GM12878 (cell line): ENCODE results near the gene FAM9A. TPM values are rescaled to one million over a fixed set of nuclear protein-coding genes. Genes with fewer than 3 reads are reported as not detected.

Experiments used
- ATAC-seq: fragments of 200-7000 bp; cut with Tn5 transposase; 3 replicates; pipeline ENCODE4 v1.9.1; 2020; ENCODE audit warnings: mild to moderate bottlenecking, moderate library complexity
- BruUV-seq: library from RNA; stranded (reverse); fragments of 400-500 nt; replicated peaks from 2 replicates; lab custom pipeline; 2021; lab: Mats Ljungman, UMichigan
- CTCF ChIA-PET: fragments of 300-600 bp; sonication (Branson Sonifier 250); formaldehyde crosslinking; extraction: SDS; loops from one replicate; lab custom pipeline; 2021; ENCODE audit warnings: inconsistent platforms; lab: Yijun Ruan, JAX
- POLR2A ChIA-PET: fragments of 350-600 bp; formaldehyde crosslinking; extraction: SDS; loops from one replicate; lab custom pipeline; 2021; ENCODE audit warnings: inconsistent platforms; lab: Charles Lee
- RAD21 ChIA-PET: fragments of 300-600 bp; sonication (Branson Sonifier 250); formaldehyde crosslinking; loops from one replicate; lab custom pipeline; 2023; ENCODE audit warnings: antibody characterized with exemption; ENCODE audit not compliant: unreplicated experiment; lab: Charles Lee
- SMC1A ChIA-PET: fragments of 300-600 bp; sonication (Branson Sonifier 250); formaldehyde crosslinking; loops from one replicate; lab custom pipeline; 2023; ENCODE audit not compliant: unreplicated experiment, uncharacterized antibody; lab: Charles Lee
- DNase-seq: peaks from one replicate; pipeline ENCODE4 v3.0.0-alpha.2; 2011; ENCODE audit warnings: low read depth, low spot score
- FAIRE-seq: peaks from 3 replicates; lab custom pipeline; 2011; peaks lifted over from hg19 to GRCh38; lab: Jason Lieb, UNC
- H2AFZ ChIP-seq: 2 replicates; pipeline ENCODE4 v1.6.0; 2011; ENCODE audit warnings: low read depth, low read length, control low read depth; ENCODE audit not compliant: control insufficient read depth
- H3K27ac ChIP-seq: 2 replicates; pipeline ENCODE4 v1.5.1; 2011; ENCODE audit warnings: control low read depth; ENCODE audit not compliant: control insufficient read depth, insufficient read depth
- H3K27me3 ChIP-seq, 2 experiments: replicated peaks in 1 of 2; 2 replicates each; pipeline versions ENCODE4 v1.6.0 to v1.6.1; 2011; ENCODE audit warnings: low read length in 1 of 2; ENCODE audit not compliant: control insufficient read depth in 2 of 2, insufficient read depth in 2 of 2
- H3K36me3 ChIP-seq, 2 experiments: 2 replicates each; pipeline ENCODE4 v1.5.1; 2011; ENCODE audit warnings: low read length in 1 of 2; ENCODE audit not compliant: control insufficient read depth in 2 of 2, insufficient read depth in 2 of 2
- H3K4me1 ChIP-seq: 2 replicates; pipeline ENCODE4 v1.6.1; 2011; ENCODE audit warnings: mild to moderate bottlenecking, low read length, moderate library complexity, mixed read lengths; ENCODE audit not compliant: control insufficient read depth, insufficient read depth
- H3K4me2 ChIP-seq: 2 replicates; pipeline ENCODE4 v1.6.0; 2011; ENCODE audit warnings: control low read depth; ENCODE audit not compliant: control insufficient read depth, insufficient read depth
- H3K4me3 ChIP-seq: fragments of 200-600 bp; sonication (generic); 2 replicates; pipeline ENCODE4 v1.5.1; 2016
- H3K79me2 ChIP-seq: 2 replicates; pipeline ENCODE4 v1.6.0; 2011; ENCODE audit warnings: low read length; ENCODE audit not compliant: control insufficient read depth, insufficient read depth
- H3K9ac ChIP-seq: 2 replicates; pipeline ENCODE4 v1.8.0; 2011; ENCODE audit warnings: low read length, control low read depth, mixed read lengths; ENCODE audit not compliant: control insufficient read depth, insufficient read depth
- H3K9me3 ChIP-seq: replicated peaks from 3 replicates; pipeline ENCODE4 v1.5.1; 2011; ENCODE audit warnings: mild to moderate bottlenecking, low read length; ENCODE audit not compliant: control insufficient read depth, insufficient read depth
- H4K20me1 ChIP-seq: 2 replicates; pipeline ENCODE4 v1.6.0; 2011; ENCODE audit not compliant: control insufficient read depth, insufficient read depth
- ESRRA ChIP-seq: IDR thresholded peaks from 2 replicates; pipeline ENCODE4 v1.6.1; 2012; ENCODE audit warnings: mild to moderate bottlenecking, low read length, improper control_type of control experiment
- EZH2 ChIP-seq: IDR thresholded peaks from 2 replicates; pipeline ENCODE4 v1.6.1; 2012; ENCODE audit warnings: low read depth, mild to moderate bottlenecking, control low read depth, inconsistent platforms, low read length, borderline replicate concordance; ENCODE audit not compliant: control insufficient read depth
- IRF4 ChIP-seq: IDR thresholded peaks from 2 replicates; pipeline ENCODE4 v1.6.1; 2011; ENCODE audit warnings: low read depth, low read length
- JUND ChIP-seq: IDR thresholded peaks from 2 replicates; pipeline ENCODE4 v1.6.1; 2012; ENCODE audit warnings: low read depth, mild to moderate bottlenecking, low read length, improper control_type of control experiment, moderate library complexity
- MYB ChIP-seq: fragments of 150-350 bp; IDR thresholded peaks from 2 replicates; pipeline ENCODE4 v1.6.1; 2014; ENCODE audit warnings: mild to moderate bottlenecking, low read depth, low read length, borderline replicate concordance
- SMC3 ChIP-seq: IDR thresholded peaks from 2 replicates; pipeline ENCODE4 v1.6.1; 2011; ENCODE audit warnings: low read length, improper control_type of control experiment, borderline replicate concordance
- TAF1 ChIP-seq: IDR thresholded peaks from 2 replicates; pipeline ENCODE4 v1.6.1; 2011; ENCODE audit warnings: mild to moderate bottlenecking, low read depth, low read length, borderline replicate concordance
- ZBED1 ChIP-seq: IDR thresholded peaks from 2 replicates; pipeline ENCODE4 v1.6.1; 2016; ENCODE audit warnings: borderline replicate concordance
- ZSCAN29 ChIP-seq: fragments of 450-650 bp; IDR thresholded peaks from 2 replicates; pipeline ENCODE4 v1.6.1; 2017; ENCODE audit warnings: mild to moderate bottlenecking, moderate library complexity
- WGBS: methylation state at CpG from one replicate; pipeline ENCODE4 v1.1.6; 2016; ENCODE audit warnings: low lambda C conversion rate; ENCODE audit not compliant: insufficient replicate concordance, insufficient coverage; ENCODE audit errors: missing lambda C conversion rate; 5-methylcytosine and 5-hydroxymethylcytosine counted together
- in situ Hi-C: fragments of 300-500 bp; cut with MboI; formaldehyde crosslinking; loops from 9 replicates; pipeline ENCODE4 v1.14.3; 2018; ENCODE audit warnings: mixed read lengths
- intact Hi-C: fragments of 100-400 bp; cut with micrococcal nuclease; formaldehyde crosslinking; loops from one replicate; pipeline ENCODE4 v1.14.2; 2022; ENCODE audit not compliant: unreplicated experiment
- polyA plus RNA-seq, 11 experiments: library from polyadenylated mRNA; depleted of rRNA in 4 of 11; unstranded in 6 of 11; stranded (reverse) in 5 of 11; fragments of >200 nt; fragmentation: Nextera tagmentation in 4 of 11; fragmentation: Illumina TruSeq in 1 of 11; extraction: Ambion mirVana in 4 of 11; extraction: Trizol in 1 of 11; gene quantifications; 1 replicate in 1 of 11; 2 replicates in 10 of 11; pipeline versions ENCODE4 v1.2.1 to v1.2.3, GENCODE V29; 2011 to 2016; ENCODE audit warnings: inconsistent platforms in 2 of 11, missing spikeins in 2 of 11, low read depth in 1 of 11
- total RNA-seq, 4 experiments: library from RNA; depleted of rRNA in 3 of 4; stranded (reverse); fragments of >200 nt in 3 of 4; fragmentation: Illumina TruSeq in 1 of 4; extraction: Trizol in 1 of 4; gene quantifications; 2 replicates each; pipeline versions ENCODE4 v1.2.1 to v1.2.3, GENCODE V29; 2013 to 2021
- TF ChIP-seq, protein P1 (sequence below): fragments of 450-650 bp; formaldehyde crosslinking; IDR thresholded peaks from 2 replicates; pipeline ENCODE4 v1.5.0; 2022; ENCODE audit warnings: mild to moderate bottlenecking, missing genetic modification characterization
- TF ChIP-seq, protein P2 (sequence below): IDR thresholded peaks from 2 replicates; pipeline ENCODE4 v1.6.1; 2012; ENCODE audit warnings: low read depth, low read length, improper control_type of control experiment
- TF ChIP-seq, protein P3 (sequence below): fragments of 450-650 bp; IDR thresholded peaks from 2 replicates; pipeline ENCODE4 v1.6.1; 2018; ENCODE audit warnings: mild to moderate bottlenecking, low read depth, moderate library complexity; ENCODE audit not compliant: partially characterized antibody
- TF ChIP-seq, protein P4 (sequence below): fragments of 450-650 bp; IDR thresholded peaks from 2 replicates; pipeline ENCODE4 v1.6.1; 2016; ENCODE audit warnings: mild to moderate bottlenecking, moderate library complexity, borderline replicate concordance

The FAM9A gene
- total and polyA plus RNA-seq, 10 of the 15 experiments (the other 5 are each of a cell fraction or from before 2014, with no cell fraction given): not detected

DNA sequence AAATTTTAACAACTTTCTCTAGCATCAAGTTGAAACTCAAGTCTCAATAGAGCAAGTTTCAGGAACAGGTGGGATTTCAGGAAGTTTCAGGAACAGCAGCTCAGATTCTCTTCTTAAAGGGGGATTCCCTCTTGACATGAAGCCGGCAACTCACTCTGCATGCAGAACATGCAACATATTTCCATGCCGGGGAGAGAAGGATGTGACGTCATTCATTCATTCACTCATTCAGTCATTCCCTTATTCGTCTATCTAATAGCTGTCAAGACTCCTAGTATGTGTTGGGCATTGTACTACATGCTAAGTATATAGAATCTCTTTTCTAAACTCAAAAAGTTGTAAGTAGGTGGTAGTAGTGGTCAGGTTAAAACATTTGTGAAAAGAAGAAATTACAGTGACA lies 4.8 kb upstream of the FAM9A start (continued):
- TF ChIP-seq, protein P1, sequence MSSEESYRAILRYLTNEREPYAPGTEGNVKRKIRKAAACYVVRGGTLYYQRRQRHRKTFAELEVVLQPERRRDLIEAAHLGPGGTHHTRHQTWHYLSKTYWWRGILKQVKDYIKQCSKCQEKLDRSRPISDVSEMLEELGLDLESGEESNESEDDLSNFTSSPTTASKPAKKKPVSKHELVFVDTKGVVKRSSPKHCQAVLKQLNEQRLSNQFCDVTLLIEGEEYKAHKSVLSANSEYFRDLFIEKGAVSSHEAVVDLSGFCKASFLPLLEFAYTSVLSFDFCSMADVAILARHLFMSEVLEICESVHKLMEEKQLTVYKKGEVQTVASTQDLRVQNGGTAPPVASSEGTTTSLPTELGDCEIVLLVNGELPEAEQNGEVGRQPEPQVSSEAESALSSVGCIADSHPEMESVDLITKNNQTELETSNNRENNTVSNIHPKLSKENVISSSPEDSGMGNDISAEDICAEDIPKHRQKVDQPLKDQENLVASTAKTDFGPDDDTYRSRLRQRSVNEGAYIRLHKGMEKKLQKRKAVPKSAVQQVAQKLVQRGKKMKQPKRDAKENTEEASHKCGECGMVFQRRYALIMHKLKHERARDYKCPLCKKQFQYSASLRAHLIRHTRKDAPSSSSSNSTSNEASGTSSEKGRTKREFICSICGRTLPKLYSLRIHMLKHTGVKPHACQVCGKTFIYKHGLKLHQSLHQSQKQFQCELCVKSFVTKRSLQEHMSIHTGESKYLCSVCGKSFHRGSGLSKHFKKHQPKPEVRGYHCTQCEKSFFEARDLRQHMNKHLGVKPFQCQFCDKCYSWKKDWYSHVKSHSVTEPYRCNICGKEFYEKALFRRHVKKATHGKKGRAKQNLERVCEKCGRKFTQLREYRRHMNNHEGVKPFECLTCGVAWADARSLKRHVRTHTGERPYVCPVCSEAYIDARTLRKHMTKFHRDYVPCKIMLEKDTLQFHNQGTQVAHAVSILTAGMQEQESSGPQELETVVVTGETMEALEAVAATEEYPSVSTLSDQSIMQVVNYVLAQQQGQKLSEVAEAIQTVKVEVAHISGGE (CRISPR knock-in tag): no peak
- TF ChIP-seq EZH2 (no peak), ZSCAN29 (no peak), ESRRA (no peak), SMC3 (no peak), ZBED1 (no peak)

DNA sequence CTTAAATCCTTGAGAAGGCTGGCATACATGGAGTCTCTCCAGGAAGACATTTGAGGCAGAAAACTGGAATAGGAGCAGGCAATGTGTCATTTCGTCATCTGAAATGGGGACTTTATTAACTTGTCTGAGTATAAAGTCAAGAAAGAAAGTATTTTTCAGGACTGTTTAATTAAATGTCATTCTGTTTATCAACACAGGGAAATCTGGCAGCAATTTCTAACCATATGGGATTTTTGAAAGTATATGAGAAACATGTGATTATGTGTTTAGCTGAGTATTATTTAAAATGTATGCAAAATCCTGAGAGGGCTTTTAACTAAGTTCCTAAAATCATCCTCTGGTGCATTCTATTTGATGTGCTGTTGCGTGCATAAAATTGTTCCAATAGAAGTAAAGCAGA lies 3.9 kb upstream of the FAM9A start:
- BruUV-seq: no TSS peak
- in situ Hi-C loops: loop anchor here (25.0 kb wide), 1 partner anchor 1307 kb away; no protein-coding TSS in a partner anchor
- 49% methylated on average over 2 of the region's 2 CpGs for WGBS
- TF ChIP-seq, protein P2, sequence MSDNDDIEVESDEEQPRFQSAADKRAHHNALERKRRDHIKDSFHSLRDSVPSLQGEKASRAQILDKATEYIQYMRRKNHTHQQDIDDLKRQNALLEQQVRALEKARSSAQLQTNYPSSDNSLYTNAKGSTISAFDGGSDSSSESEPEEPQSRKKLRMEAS: no peak
- TF ChIP-seq JUND (no peak), IRF4 (no peak), MYB (no peak), TAF1 (no peak)
- TF ChIP-seq, protein P3, sequence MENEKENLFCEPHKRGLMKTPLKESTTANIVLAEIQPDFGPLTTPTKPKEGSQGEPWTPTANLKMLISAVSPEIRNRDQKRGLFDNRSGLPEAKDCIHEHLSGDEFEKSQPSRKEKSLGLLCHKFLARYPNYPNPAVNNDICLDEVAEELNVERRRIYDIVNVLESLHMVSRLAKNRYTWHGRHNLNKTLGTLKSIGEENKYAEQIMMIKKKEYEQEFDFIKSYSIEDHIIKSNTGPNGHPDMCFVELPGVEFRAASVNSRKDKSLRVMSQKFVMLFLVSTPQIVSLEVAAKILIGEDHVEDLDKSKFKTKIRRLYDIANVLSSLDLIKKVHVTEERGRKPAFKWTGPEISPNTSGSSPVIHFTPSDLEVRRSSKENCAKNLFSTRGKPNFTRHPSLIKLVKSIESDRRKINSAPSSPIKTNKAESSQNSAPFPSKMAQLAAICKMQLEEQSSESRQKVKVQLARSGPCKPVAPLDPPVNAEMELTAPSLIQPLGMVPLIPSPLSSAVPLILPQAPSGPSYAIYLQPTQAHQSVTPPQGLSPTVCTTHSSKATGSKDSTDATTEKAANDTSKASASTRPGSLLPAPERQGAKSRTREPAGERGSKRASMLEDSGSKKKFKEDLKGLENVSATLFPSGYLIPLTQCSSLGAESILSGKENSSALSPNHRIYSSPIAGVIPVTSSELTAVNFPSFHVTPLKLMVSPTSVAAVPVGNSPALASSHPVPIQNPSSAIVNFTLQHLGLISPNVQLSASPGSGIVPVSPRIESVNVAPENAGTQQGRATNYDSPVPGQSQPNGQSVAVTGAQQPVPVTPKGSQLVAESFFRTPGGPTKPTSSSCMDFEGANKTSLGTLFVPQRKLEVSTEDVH: no peak
- TF ChIP-seq, protein P4, sequence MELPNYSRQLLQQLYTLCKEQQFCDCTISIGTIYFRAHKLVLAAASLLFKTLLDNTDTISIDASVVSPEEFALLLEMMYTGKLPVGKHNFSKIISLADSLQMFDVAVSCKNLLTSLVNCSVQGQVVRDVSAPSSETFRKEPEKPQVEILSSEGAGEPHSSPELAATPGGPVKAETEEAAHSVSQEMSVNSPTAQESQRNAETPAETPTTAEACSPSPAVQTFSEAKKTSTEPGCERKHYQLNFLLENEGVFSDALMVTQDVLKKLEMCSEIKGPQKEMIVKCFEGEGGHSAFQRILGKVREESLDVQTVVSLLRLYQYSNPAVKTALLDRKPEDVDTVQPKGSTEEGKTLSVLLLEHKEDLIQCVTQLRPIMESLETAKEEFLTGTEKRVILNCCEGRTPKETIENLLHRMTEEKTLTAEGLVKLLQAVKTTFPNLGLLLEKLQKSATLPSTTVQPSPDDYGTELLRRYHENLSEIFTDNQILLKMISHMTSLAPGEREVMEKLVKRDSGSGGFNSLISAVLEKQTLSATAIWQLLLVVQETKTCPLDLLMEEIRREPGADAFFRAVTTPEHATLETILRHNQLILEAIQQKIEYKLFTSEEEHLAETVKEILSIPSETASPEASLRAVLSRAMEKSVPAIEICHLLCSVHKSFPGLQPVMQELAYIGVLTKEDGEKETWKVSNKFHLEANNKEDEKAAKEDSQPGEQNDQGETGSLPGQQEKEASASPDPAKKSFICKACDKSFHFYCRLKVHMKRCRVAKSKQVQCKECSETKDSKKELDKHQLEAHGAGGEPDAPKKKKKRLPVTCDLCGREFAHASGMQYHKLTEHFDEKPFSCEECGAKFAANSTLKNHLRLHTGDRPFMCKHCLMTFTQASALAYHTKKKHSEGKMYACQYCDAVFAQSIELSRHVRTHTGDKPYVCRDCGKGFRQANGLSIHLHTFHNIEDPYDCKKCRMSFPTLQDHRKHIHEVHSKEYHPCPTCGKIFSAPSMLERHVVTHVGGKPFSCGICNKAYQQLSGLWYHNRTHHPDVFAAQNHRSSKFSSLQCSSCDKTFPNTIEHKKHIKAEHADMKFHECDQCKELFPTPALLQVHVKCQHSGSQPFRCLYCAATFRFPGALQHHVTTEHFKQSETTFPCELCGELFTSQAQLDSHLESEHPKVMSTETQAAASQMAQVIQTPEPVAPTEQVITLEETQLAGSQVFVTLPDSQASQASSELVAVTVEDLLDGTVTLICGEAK: no peak

More for the DNA sequence above, 3.9 kb upstream of the FAM9A start:
- no peak for DNase-seq
- Histone ChIP-seq H3K9ac (no peak overlapping the region), H2AFZ (no peak overlapping the region), H3K4me1 (no peaks in the 10 kb centered on the region), H3K4me2 (no peak overlapping the region), H3K27ac (no peak overlapping the region), H3K4me3 (no peak overlapping the region), H3K27me3 (no peaks in the 10 kb centered on the region; a peak in 1 of 4 replicates), H3K36me3 (no peaks in the 10 kb centered on the region), H3K9me3 (no peaks in the 10 kb centered on the region), H4K20me1 (no peaks in the 10 kb centered on the region), H3K79me2 (no peaks in the 10 kb centered on the region)
- SMC1A ChIA-PET: no interaction called here
- intact Hi-C loops: no loop called here
- CTCF ChIA-PET: no interaction called here
- POLR2A ChIA-PET: no interaction called here
- FAIRE-seq: no peak
- no peak for ATAC-seq
- RAD21 ChIA-PET: no interaction called here
